HG02970 (cell line): ENCODE measurements around the gene MAGIX.

Experiments
- ATAC-seq: cut with Tn5 transposase; IDR thresholded peaks from one replicate; pipeline ENCODE4 v1.9.1; 2021; ENCODE audit warnings: mild to moderate bottlenecking, moderate library complexity, moderate number of reproducible peaks; ENCODE audit not compliant: unreplicated experiment, low FRiP score

The MAGIX gene

DNA sequence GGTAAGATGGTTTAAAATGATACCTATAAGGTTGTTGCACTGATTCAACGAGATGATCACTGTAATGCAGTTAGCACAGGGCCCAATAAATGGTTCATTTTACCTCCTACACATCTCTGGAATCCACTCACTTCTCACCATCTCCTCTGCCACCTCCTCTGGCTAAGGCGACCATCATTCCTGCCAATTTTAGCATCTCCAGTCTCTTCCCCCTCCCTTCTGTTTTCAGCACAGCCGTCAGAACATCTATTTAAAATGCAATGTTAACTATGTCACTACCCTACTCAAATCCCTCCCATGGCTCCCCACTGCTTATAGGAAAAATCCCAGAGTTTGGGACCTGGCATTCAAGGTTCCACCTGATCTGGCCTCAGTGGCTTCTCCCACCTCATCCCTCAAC lies 41.0 kb downstream of the MAGIX start:
- ATAC-seq: no peak

DNA sequence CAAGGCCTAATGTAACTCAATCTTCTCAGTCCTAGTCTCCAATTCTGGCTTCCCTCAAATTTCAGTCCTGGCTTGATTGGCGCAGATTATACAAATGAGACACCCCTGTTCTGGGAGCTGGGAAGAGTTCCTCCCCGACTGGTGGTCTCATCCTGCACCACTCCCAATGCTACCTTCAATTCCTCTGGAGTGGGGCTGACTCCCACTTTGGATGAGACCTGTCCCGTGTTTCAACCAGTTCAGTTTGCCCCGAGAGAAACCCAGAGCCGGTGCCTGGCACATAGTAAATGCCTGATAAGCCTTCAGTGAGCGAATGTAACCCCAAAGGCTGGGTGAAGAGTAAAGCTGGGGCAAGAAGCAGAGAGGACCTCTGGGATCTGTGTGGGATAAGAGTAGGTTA lies 41.5 kb downstream of the MAGIX start:
- ATAC-seq: no peak

GRCh38 chrX:49204709-49205108 lies 42.2 kb downstream of the MAGIX start:
- ATAC-seq: no peak

DNA sequence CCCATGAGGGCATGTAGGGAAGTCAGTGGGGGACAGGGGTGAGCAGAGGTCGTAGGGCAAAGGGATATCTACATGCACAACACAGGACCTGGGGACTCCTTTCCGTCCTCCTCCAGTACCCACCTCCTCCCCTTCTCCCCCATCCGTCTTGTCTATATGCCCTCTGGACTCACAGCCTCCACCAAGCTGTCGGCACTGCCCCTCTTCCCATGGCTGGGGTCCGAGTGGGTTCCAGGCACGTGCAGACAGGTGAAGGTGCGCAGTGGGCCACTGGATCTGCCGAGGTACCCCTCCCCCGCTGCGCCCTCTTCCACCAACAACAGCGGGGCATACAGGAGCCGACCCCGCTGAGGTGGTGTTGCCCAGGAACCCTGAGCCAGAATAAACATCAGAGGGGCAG lies 42.9 kb downstream of the MAGIX start:
- ATAC-seq: no peak

- no peak for ATAC-seq
Measured at GRCh38 chrX:49206543-49206942, 44.0 kb downstream of the MAGIX start.

GRCh38 chrX:49208399-49208798 lies 45.8 kb downstream of the MAGIX start:
- ATAC-seq: no peak

- no peak for ATAC-seq
Measured at GRCh38 chrX:49209434-49210251, 47.1 kb downstream of the MAGIX start.

- no peak for ATAC-seq
Measured at GRCh38 chrX:49210406-49210805, 47.8 kb downstream of the MAGIX start.

DNA sequence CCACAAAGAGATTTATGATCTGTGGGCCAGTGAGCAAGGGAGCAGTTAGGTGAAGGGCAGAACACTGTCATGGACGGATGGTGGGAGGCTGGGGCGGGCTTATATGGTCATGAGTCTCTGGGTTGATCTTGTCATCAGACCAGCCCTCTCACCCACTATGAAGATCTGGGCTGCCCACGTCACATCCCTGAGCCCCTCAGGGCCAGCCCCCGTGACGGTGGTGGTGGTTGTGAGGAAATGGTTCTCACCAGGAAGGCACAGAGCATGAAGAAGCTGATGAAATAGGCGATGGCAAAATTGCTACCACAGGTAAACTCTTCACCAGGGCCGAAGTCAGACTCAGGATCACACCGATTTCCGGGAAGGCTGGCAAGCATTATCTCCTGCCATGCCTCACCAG lies 48.5 kb downstream of the MAGIX start:
- no peak for ATAC-seq

DNA sequence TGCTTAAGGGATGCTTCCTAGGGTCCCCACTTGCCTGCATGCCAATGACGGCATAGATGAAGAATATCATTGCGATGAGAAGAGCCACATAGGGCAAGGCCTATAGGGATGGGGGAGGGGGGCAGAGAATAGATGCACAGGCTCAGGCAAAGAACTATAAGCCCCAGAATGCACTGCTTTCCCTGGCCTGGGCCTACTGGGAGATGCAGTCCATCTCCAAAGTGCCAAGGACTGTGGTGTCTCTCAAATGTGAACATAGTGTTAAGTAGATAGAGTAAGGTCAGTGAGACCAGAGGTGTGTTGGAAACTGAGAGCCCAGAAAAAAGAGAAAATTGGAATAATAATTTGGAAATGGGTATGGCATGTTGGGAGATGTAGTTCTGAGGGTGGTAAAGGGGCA lies 49.7 kb downstream of the MAGIX start:
- ATAC-seq: no peak

DNA sequence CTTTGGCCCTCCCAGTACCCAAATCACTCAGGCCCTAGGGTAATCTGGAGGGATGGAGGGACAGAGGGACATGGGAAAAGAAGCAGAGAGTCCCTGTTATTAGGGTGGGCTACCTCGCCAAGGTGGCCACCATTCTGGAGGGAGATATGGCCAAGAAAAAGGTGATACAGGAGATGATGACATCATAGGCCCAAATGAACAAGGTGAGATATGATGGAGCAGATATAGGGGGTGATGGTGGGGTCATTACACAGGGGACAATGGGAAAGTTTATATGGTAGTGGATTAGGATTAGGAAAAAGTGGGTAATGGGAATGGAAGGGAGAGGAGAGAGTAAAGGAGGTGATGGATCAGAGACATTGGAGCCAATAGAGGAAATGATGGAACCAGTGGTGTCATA lies 50.3 kb downstream of the MAGIX start:
- no peak for ATAC-seq

DNA sequence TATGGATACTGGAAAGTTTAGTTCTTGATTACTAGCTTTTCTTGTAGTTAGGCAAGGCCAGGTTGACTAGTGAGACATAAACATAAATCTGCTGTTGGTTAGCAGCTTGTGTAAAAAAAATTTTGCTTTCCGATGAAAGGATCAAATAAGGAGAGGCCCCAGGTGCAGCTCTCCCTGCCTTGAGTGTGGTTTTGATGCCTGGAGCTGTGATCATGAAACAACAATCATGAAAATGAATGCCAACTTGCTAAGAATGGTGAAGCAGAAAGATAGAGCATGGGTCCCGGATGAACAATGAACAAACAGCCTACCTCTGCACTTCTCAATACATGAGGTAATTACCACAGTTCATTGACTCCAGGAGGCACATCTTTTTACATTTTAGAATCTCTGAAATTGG lies 51.9 kb downstream of the MAGIX start:
- no peak for ATAC-seq

- ATAC-seq: no peak
Measured at GRCh38 chrX:49214996-49215526, 52.5 kb downstream of the MAGIX start.
